ENCODE results near the gene RNGTT. TPM values are rescaled to one million over a fixed set of nuclear protein-coding genes. Genes with fewer than 3 reads are reported as not detected.
"Not testable (repeated sequence)": the region's sequence is repeated elsewhere in the genome, so short reads cannot be mapped to it uniquely, and the experiment has no call there.

RNGTT gene
- total RNA-seq, 3 donors from 2014 or later: 8.4 to 11.6 (median 9.4) TPM

DNA sequence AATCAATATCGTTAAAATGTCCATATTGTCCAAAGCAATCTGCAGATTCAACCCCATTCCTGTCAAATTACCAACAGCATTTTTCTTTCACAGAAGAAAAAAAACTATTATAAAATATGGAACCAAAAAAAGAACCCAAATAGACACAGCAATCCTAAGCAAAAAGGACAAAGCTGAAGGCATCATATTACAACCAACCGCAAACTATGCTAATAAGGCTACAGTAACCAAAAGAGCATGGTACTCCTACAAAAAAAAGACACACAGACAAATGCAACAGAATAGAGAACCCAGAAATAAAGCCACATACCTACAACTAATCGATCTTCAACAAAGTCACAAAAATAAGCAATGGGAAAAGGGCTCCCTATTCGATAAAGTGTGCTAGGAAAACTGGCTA lies 49.2 kb downstream of the RNGTT start:
- no peak for TF ChIP-seq CTCF (IDR thresholded peaks at IDR 0.05)
- H3K9me3 ChIP-seq: no peaks in the 10 kb centered on the region
- H3K36me3 ChIP-seq (ENCODE audit: low read depth): no peaks in the 10 kb centered on the region
- H3K4me1 ChIP-seq (ENCODE audit: low read depth): no peaks in the 10 kb centered on the region
- intact Hi-C loops (cut with DNase I, micrococcal nuclease): no loop called here
- H3K4me3 ChIP-seq: no peak overlapping the region
- ATAC-seq (no peak), DNase-seq (no peak)

DNA sequence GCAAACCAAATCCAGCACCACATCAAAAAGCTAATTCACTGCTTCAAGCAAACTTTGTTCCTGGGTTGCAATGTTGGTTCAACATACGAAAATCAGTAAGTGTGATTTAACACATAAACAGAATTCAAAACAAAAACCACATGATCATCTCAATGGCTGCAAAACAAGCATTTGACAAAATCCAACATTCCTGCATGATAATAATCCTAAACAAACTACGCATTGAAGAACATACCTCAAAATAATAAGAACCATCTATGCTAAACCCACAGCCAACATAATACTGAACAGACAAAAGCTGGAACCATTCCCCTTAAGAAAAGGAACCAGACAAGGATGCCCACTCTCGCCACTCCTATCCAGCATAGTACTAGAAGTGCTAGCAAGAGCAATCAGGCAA lies 49.9 kb downstream of the RNGTT start:
- Histone ChIP-seq H3K4me1 (ENCODE audit: low read depth) (no peaks in the 10 kb centered on the region), H3K36me3 (ENCODE audit: low read depth) (no peaks in the 10 kb centered on the region), H3K9me3 (no peaks in the 10 kb centered on the region), H3K4me3 (no peak overlapping the region)
- no peak for ATAC-seq
- TF ChIP-seq CTCF (IDR thresholded peaks at IDR 0.05): no peak
- DNase-seq: no peak
- intact Hi-C loops (cut with DNase I, micrococcal nuclease): no loop called here

- ATAC-seq (no peak), DNase-seq (no peak)
- H3K4me1 ChIP-seq (ENCODE audit: low read depth): no peaks in the 10 kb centered on the region
- H3K36me3 ChIP-seq (ENCODE audit: low read depth): no peaks in the 10 kb centered on the region
- no peaks in the 10 kb centered on the region for H3K9me3 ChIP-seq
- TF ChIP-seq CTCF (IDR thresholded peaks at IDR 0.05): no peak
- intact Hi-C loops (cut with DNase I, micrococcal nuclease): no loop called here
- H3K4me3 ChIP-seq: no peak overlapping the region
Measured at GRCh38 chr6:88910922-88911778, 52.3 kb downstream of the RNGTT start.

DNA sequence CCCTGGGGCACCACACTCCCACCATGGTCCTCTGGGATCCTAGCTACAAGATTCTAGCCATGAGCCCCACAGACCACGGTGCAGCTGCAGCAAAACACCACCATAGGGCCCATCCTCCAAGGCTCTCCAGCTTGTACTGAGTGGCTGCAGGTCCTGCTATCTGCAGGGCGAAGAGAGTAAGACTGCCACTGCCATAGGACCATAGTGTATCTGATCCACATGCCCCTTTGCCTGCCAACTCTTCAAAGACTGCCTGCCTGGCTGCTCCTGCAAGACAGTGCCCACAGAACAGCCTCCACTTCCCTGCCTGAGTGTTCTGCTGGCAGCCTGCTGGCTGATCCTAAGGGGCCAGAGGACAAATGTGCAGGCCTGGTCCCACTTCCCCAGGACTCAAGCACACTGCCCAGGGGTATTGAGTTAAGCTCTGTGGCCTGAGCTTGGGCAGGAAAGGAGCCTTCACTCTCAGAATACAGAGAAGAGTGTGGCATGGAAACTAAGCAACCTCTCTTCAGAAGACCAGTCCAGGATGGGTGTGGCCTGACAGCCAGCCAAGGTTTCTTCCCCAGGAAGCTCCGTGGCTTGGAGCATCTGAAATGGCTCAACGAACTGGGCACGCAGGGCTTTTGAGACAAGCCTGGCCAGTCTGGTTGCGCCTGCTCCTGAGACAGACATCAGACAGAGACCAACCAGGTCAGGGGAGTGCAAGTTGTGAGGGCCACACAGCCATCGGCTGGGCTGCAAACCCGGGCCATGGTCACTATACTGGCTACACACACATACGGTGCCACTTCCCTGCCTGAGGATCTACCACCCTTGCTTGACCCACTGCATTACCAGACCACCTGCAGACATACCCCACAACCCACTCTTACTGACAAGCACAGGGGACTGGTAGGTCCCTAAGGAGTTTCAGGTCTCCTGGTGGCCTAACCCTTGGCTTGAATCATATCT lies 54.5 kb downstream of the RNGTT start:
- no peaks in the 10 kb centered on the region for H3K36me3 ChIP-seq (ENCODE audit: low read depth)
- no peak overlapping the region for H3K4me3 ChIP-seq
- no peaks in the 10 kb centered on the region for H3K9me3 ChIP-seq
- no peaks in the 10 kb centered on the region for H3K4me1 ChIP-seq (ENCODE audit: low read depth)
- peak; percentile 25 for ATAC-seq
- no peak for TF ChIP-seq CTCF (IDR thresholded peaks at IDR 0.05)
- intact Hi-C loops (cut with DNase I, micrococcal nuclease): no loop called here
- DNase-seq: peak in 1 of 3 donors; percentile 8

- H3K9me3 ChIP-seq; intact Hi-C loops (cut with DNase I, micrococcal nuclease): not testable (repeated sequence)
Measured at GRCh38 chr6:88907148-88907547, 56.3 kb downstream of the RNGTT start.

More at GRCh38 chr6:88907148-88907547, 56.3 kb downstream of the RNGTT start:
- not testable (repeated sequence) for ATAC-seq; H3K4me1 ChIP-seq (ENCODE audit: low read depth); H3K4me3 ChIP-seq; H3K36me3 ChIP-seq (ENCODE audit: low read depth); DNase-seq
